Measurements from ENCODE around the gene SHROOM2.
"Not testable (repeated sequence)": the region's sequence is repeated elsewhere in the genome, so short reads cannot be mapped to it uniquely, and the experiment has no call there.

SHROOM2 gene

GRCh38 chrX:9785944-9786797 lies at the start of gene SHROOM2:
Gene SHROOM2, plus strand, starts transcription at chrX:9786429. Its CDS starts 117 bp downstream, at chrX:9786546.
- no peak for DNase-seq

GRCh38 chrX:9737363-9737762 lies 48.9 kb upstream of the SHROOM2 start:
- DNase-seq = no peak

- DNase-seq = no peak
Measured at GRCh38 chrX:9738151-9738550, 48.1 kb upstream of the SHROOM2 start.

- DNase-seq = no peak
Measured at GRCh38 chrX:9739130-9739529, 47.1 kb upstream of the SHROOM2 start.

GRCh38 chrX:9745417-9746115 lies 40.7 kb upstream of the SHROOM2 start:
- no peak for DNase-seq

- DNase-seq = peak; percentile 8
Measured at GRCh38 chrX:9746148-9746888, 39.9 kb upstream of the SHROOM2 start.

- DNase-seq = no peak
Measured at GRCh38 chrX:9747644-9748043, 38.6 kb upstream of the SHROOM2 start.

- DNase-seq = no peak
Measured at GRCh38 chrX:9749146-9749692, 37.0 kb upstream of the SHROOM2 start.

- DNase-seq = no peak
Measured at GRCh38 chrX:9757366-9757765, 28.9 kb upstream of the SHROOM2 start.

- DNase-seq = no peak
Measured at GRCh38 chrX:9758021-9758638, 28.1 kb upstream of the SHROOM2 start.

GRCh38 chrX:9759337-9759736 lies 26.9 kb upstream of the SHROOM2 start:
- DNase-seq = no peak

- no peak for DNase-seq
Measured at GRCh38 chrX:9765072-9765736, 21.0 kb upstream of the SHROOM2 start.

- no peak for DNase-seq
Measured at GRCh38 chrX:9765737-9766097, 20.5 kb upstream of the SHROOM2 start, which contains the start of gene GPR143. Gene GPR143, minus strand, starts transcription at chrX:9765847. Its CDS starts 30 bp downstream, at chrX:9765817.

GRCh38 chrX:9767375-9767774 lies 18.9 kb upstream of the SHROOM2 start:
- no peak for DNase-seq

- DNase-seq = not testable (repeated sequence)
Measured at GRCh38 chrX:9768321-9768839, 17.8 kb upstream of the SHROOM2 start.

GRCh38 chrX:9770319-9770718 lies 15.9 kb upstream of the SHROOM2 start:
- no peak for DNase-seq

- no peak for DNase-seq
Measured at GRCh38 chrX:9772943-9773342, 13.3 kb upstream of the SHROOM2 start.

GRCh38 chrX:9775930-9776329 lies 10.3 kb upstream of the SHROOM2 start:
- DNase-seq = no peak

- no peak for DNase-seq
Measured at GRCh38 chrX:9781941-9782340, 4.3 kb upstream of the SHROOM2 start.

GRCh38 chrX:9784332-9784731 lies 1.9 kb upstream of the SHROOM2 start:
- no peak for DNase-seq

GRCh38 chrX:9785254-9785943 lies 830 bp upstream of the SHROOM2 start:
- DNase-seq = no peak

Measured in suppressor macrophage treated with lipopolysaccharide for 4 hours (primary cell).